Uterus (tissue), 2 donors: ENCODE data around the gene GNG8.

Experiments used
- CTCF ChIP-seq, 4 experiments: fragments of 200-600 bp in 2 of 4; fragments of 450-650 bp in 2 of 4; sonication (generic) in 2 of 4; IDR thresholded peaks; one replicate each; pipeline ENCODE4 v1.5.1; 2016 to 2019; ENCODE audit warnings: antibody characterized with exemption in 4 of 4, mild to moderate bottlenecking in 2 of 4, moderate library complexity in 1 of 4
- POLR2A ChIP-seq, 2 donors: fragments of 450-650 bp; IDR thresholded peaks; one replicate each; pipeline ENCODE4 v1.6.1; 2016; ENCODE audit warnings: antibody characterized with exemption in 2 of 2, mild to moderate bottlenecking in 1 of 2, moderate library complexity in 1 of 2

DNA sequence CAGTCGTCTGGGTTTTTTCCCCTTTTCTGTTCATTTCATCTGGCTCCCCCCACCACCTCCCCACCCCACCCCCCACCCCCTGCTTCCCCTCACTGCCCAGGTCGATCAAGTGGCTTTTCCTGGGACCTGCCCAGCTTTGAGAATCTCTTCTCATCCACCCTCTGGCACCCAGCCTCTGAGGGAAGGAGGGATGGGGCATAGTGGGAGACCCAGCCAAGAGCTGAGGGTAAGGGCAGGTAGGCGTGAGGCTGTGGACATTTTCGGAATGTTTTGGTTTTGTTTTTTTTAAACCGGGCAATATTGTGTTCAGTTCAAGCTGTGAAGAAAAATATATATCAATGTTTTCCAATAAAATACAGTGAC lies 25.6 kb downstream of the GNG8 start:
- TF ChIP-seq CTCF (IDR thresholded peaks at IDR 0.05) (no peak), POLR2A (IDR thresholded peaks at IDR 0.05) (no peak)
